WTC11 (cell line): ENCODE results near the gene TMTC2. TPM values are rescaled to one million over a fixed set of nuclear protein-coding genes. Genes with fewer than 3 reads are reported as not detected.

Experiments
- ATAC-seq: fragments of 200-7000 bp; cut with Tn5 transposase; 2 replicates; pipeline ENCODE4 v1.10.0; 2021; ENCODE audit warnings: mild to moderate bottlenecking, moderate library complexity
- CTCF ChIA-PET: fragments of 300-600 bp; sonication (Branson Sonifier 250); formaldehyde crosslinking; loops from one replicate; lab custom pipeline; 2021; ENCODE audit warnings: antibody characterized with exemption; lab: Charles Lee
- POLR2A ChIA-PET: fragments of 350-600 bp; sonication (Branson Sonifier 250); formaldehyde crosslinking; loops from one replicate; lab custom pipeline; 2021; ENCODE audit warnings: antibody characterized with exemption; lab: Charles Lee
- DNase-seq: peaks from one replicate; pipeline ENCODE4 v3.0.0; 2021; ENCODE audit warnings: low spot score
- H3K27ac Mint-ChIP-seq: 2 replicates; pipeline ENCODE4 v1.8.0; 2021; ENCODE audit warnings: mixed read lengths
- H3K27me3 Mint-ChIP-seq: 2 replicates; pipeline ENCODE4 v1.8.0; 2021; ENCODE audit warnings: low read depth, mild to moderate bottlenecking, moderate library complexity, mixed read lengths
- H3K36me3 Mint-ChIP-seq: 2 replicates; pipeline ENCODE4 v1.8.0; 2021; ENCODE audit warnings: mixed read lengths
- H3K4me1 Mint-ChIP-seq: 2 replicates; pipeline ENCODE4 v1.8.0; 2022; ENCODE audit warnings: mixed read lengths
- H3K4me3 Mint-ChIP-seq: 2 replicates; pipeline ENCODE4 v1.8.0; 2021; ENCODE audit warnings: mild to moderate bottlenecking, moderate library complexity, mixed read lengths
- H3K9me3 Mint-ChIP-seq: 2 replicates; pipeline ENCODE4 v1.8.0; 2021; ENCODE audit warnings: mixed read lengths
- ELF4 ChIP-seq: sonication (generic); formaldehyde crosslinking; IDR thresholded peaks from 2 replicates; pipeline ENCODE4 v1.8.1; 2022; ENCODE audit warnings: low read depth, mild to moderate bottlenecking, moderate library complexity, missing genetic modification reagents
- FOXK1 ChIP-seq: sonication (generic); formaldehyde crosslinking; IDR thresholded peaks from 2 replicates; pipeline ENCODE4 v1.8.0; 2022; ENCODE audit warnings: mild to moderate bottlenecking, moderate library complexity, missing genetic modification reagents
- FOXP4 ChIP-seq: sonication (generic); formaldehyde crosslinking; IDR thresholded peaks from 2 replicates; pipeline ENCODE4 v1.8.0; 2022; ENCODE audit warnings: mild to moderate bottlenecking, missing genetic modification reagents
- HMGXB4 ChIP-seq: sonication (generic); formaldehyde crosslinking; IDR thresholded peaks from 2 replicates; pipeline ENCODE4 v1.8.1; 2023; ENCODE audit warnings: mild to moderate bottlenecking, moderate library complexity, missing genetic modification reagents
- IRF2 ChIP-seq: sonication (generic); formaldehyde crosslinking; IDR thresholded peaks from 2 replicates; pipeline ENCODE4 v1.8.0; 2022; ENCODE audit warnings: low read depth, missing genetic modification reagents, borderline replicate concordance
- JAZF1 ChIP-seq: fragments of 250-450 bp; sonication (Bioruptor Pico); IDR thresholded peaks from 2 replicates; pipeline ENCODE4 v1.9.0; 2021; ENCODE audit warnings: moderate library complexity, mild to moderate bottlenecking, inconsistent platforms
- MAX ChIP-seq: sonication (generic); formaldehyde crosslinking; IDR thresholded peaks from 2 replicates; pipeline ENCODE4 v1.8.0; 2022; ENCODE audit warnings: mild to moderate bottlenecking, missing genetic modification reagents
- NFE2L1 ChIP-seq: sonication (generic); formaldehyde crosslinking; IDR thresholded peaks from 2 replicates; pipeline ENCODE4 v1.8.1; 2023; ENCODE audit warnings: missing genetic modification reagents
- NR1H2 ChIP-seq: sonication (generic); formaldehyde crosslinking; IDR thresholded peaks from 2 replicates; pipeline ENCODE4 v1.9.0; 2021; ENCODE audit warnings: mild to moderate bottlenecking, moderate library complexity, missing genetic modification reagents
- NR2C2 ChIP-seq: sonication (generic); formaldehyde crosslinking; IDR thresholded peaks from 2 replicates; pipeline ENCODE4 v1.8.0; 2022; ENCODE audit warnings: mild to moderate bottlenecking, missing genetic modification reagents
- PRRX2 ChIP-seq: fragments of 250-450 bp; sonication (Bioruptor Pico); IDR thresholded peaks from 2 replicates; pipeline ENCODE4 v1.8.0; 2021; ENCODE audit warnings: mild to moderate bottlenecking
- SMAD3 ChIP-seq: sonication (generic); formaldehyde crosslinking; IDR thresholded peaks from 2 replicates; pipeline ENCODE4 v1.8.0; 2022; ENCODE audit warnings: missing genetic modification reagents, mild to moderate bottlenecking, borderline replicate concordance
- STAT6 ChIP-seq: sonication (generic); formaldehyde crosslinking; conservative IDR thresholded peaks from 2 replicates; pipeline ENCODE4 v1.8.1; 2023; ENCODE audit warnings: mild to moderate bottlenecking, low read depth, missing genetic modification reagents, moderate library complexity
- ZBTB21 ChIP-seq: sonication (generic); formaldehyde crosslinking; IDR thresholded peaks from 2 replicates; pipeline ENCODE4 v1.8.1; 2023; ENCODE audit warnings: mild to moderate bottlenecking, missing genetic modification reagents, borderline replicate concordance
- ZMAT4 ChIP-seq: fragments of 250-450 bp; sonication (Bioruptor Pico); IDR thresholded peaks from 2 replicates; pipeline ENCODE4 v1.9.0; 2021; ENCODE audit warnings: mild to moderate bottlenecking
- ZNF138 ChIP-seq: sonication (generic); formaldehyde crosslinking; conservative IDR thresholded peaks from 2 replicates; pipeline ENCODE4 v1.8.1; 2022; ENCODE audit warnings: mild to moderate bottlenecking, moderate library complexity, missing genetic modification reagents
- ZNF416 ChIP-seq: fragments of 250-450 bp; sonication (Bioruptor Pico); IDR thresholded peaks from 2 replicates; pipeline ENCODE4 v1.9.0; 2021; ENCODE audit warnings: mild to moderate bottlenecking, inconsistent platforms
- total RNA-seq: library from RNA; stranded (reverse); gene quantifications from 3 replicates; pipeline ENCODE4 v1.2.3, GENCODE V29; 2021
- TF ChIP-seq, protein P1 (sequence below): sonication (generic); formaldehyde crosslinking; IDR thresholded peaks from 2 replicates; pipeline ENCODE4 v1.8.0; 2023; ENCODE audit warnings: mild to moderate bottlenecking, missing genetic modification reagents
- TF ChIP-seq, protein P2 (sequence below): sonication (generic); formaldehyde crosslinking; conservative IDR thresholded peaks from 2 replicates; pipeline ENCODE4 v1.8.1; 2022; ENCODE audit warnings: mild to moderate bottlenecking, missing genetic modification reagents
- TF ChIP-seq, protein P3 (sequence below): sonication (generic); formaldehyde crosslinking; IDR thresholded peaks from 2 replicates; pipeline ENCODE4 v1.8.1; 2022; ENCODE audit warnings: low read depth, mild to moderate bottlenecking, moderate library complexity, missing genetic modification reagents, borderline replicate concordance

Gene TMTC2
- total RNA-seq, 1 experiment from 2014 or later, result 6.4 TPM

DNA sequence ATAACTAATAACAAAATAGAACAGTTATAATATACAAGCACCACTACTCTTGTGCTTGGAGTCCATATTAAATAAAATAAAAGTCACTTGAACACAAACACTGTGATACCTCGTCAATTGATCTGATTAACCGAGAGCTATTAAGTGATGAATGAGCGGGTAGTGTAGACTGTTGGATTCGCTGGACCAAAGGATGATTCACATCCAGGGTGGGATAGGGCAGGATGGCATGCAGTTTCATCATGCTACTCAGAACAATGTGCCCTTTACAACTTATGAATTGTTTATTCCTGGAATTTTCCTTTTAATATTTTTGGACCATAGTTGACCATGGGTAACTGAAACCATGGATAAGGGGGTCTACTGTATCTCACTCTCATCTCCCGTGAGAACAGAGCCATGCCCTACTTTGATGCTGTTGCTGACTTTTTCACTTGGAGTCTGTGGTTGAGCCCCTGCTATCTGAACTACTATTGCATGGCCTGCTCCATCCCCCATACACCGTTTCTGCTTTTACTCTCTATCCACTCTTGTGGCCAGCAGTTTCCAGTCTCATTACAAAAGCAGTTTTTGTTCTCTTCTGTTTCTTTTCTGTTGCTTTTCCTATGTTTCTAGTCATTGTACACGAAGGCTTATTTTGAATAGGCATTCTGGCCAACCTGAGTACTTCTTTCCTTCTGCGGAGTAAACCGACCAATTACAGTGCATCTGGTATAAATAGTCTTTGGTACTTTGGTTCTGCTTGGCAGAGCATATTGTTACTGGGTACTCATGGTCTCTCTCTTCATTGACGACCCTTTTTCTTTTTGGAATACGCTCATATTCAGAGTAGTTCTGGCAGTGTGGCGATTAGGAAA lies 12.2 kb downstream of the TMTC2 start:
- H3K27ac Mint-ChIP-seq, result no peak overlapping the region
- H3K4me3 Mint-ChIP-seq, result no peak overlapping the region
- POLR2A ChIA-PET, result no interaction called here

DNA sequence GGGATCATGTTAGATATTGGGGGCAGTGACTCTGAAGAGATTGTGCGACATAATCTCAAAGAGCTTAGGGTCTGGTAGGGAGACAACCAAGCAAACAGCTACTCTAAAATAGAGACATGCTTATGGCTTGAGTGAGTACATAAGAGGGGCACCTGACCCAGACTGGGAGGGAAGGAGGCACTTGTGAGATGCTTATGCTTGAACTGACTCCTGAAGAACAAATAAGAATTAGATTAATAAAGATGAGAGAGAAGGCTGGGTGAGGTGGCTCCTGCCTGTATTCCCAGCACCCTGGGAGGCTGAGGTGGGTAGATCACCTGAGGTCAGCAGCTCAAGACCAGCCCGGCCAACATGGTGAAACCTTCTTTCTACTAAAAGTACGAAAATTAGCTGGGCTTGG lies 19.1 kb downstream of the TMTC2 start:
- no peak for ATAC-seq
- peaks cover 10% of the 10 kb centered on the region for H3K9me3 Mint-ChIP-seq
- no peaks in the 10 kb centered on the region for H3K27me3 Mint-ChIP-seq
- peaks cover 32% of the 10 kb centered on the region for H3K4me1 Mint-ChIP-seq
- H3K27ac Mint-ChIP-seq, result no peak overlapping the region
- ChIA-PET POLR2A (interaction anchor here (0.8 kb wide), 1 partner anchor 18 kb away, joined by 4 read pairs; no protein-coding TSS in a partner anchor), CTCF (no interaction called here)
- no peak overlapping the region for H3K4me3 Mint-ChIP-seq
- no peaks in the 10 kb centered on the region; the same call in 1 of the 2 replicates for H3K36me3 Mint-ChIP-seq
- no peak for DNase-seq
- TF ChIP-seq NR1H2, result no peak
- no peak for TF ChIP-seq FOXP4
- no peak for TF ChIP-seq NFE2L1
- TF ChIP-seq HMGXB4 (CRISPR knock-in tag), result no peak
- TF ChIP-seq, protein P1, sequence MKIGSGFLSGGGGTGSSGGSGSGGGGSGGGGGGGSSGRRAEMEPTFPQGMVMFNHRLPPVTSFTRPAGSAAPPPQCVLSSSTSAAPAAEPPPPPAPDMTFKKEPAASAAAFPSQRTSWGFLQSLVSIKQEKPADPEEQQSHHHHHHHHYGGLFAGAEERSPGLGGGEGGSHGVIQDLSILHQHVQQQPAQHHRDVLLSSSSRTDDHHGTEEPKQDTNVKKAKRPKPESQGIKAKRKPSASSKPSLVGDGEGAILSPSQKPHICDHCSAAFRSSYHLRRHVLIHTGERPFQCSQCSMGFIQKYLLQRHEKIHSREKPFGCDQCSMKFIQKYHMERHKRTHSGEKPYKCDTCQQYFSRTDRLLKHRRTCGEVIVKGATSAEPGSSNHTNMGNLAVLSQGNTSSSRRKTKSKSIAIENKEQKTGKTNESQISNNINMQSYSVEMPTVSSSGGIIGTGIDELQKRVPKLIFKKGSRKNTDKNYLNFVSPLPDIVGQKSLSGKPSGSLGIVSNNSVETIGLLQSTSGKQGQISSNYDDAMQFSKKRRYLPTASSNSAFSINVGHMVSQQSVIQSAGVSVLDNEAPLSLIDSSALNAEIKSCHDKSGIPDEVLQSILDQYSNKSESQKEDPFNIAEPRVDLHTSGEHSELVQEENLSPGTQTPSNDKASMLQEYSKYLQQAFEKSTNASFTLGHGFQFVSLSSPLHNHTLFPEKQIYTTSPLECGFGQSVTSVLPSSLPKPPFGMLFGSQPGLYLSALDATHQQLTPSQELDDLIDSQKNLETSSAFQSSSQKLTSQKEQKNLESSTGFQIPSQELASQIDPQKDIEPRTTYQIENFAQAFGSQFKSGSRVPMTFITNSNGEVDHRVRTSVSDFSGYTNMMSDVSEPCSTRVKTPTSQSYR (CRISPR knock-in tag), result no peak
- TF ChIP-seq, protein P2, sequence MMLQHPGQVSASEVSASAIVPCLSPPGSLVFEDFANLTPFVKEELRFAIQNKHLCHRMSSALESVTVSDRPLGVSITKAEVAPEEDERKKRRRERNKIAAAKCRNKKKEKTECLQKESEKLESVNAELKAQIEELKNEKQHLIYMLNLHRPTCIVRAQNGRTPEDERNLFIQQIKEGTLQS (CRISPR knock-in tag), result no peak
- no peak for TF ChIP-seq ELF4
- TF ChIP-seq IRF2 (CRISPR knock-in tag), result no peak
- TF ChIP-seq, protein P3, sequence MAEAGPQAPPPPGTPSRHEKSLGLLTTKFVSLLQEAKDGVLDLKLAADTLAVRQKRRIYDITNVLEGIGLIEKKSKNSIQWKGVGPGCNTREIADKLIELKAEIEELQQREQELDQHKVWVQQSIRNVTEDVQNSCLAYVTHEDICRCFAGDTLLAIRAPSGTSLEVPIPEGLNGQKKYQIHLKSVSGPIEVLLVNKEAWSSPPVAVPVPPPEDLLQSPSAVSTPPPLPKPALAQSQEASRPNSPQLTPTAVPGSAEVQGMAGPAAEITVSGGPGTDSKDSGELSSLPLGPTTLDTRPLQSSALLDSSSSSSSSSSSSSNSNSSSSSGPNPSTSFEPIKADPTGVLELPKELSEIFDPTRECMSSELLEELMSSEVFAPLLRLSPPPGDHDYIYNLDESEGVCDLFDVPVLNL, result no peak
- no peak for TF ChIP-seq JAZF1 (CRISPR knock-in tag)
- no peak for TF ChIP-seq ZNF138 (CRISPR knock-in tag)
- TF ChIP-seq PRRX2 (CRISPR knock-in tag), result no peak
- TF ChIP-seq SMAD3 (CRISPR knock-in tag), result no peak

More for the DNA sequence above, 12.2 kb downstream of the TMTC2 start:
- Mint-ChIP-seq H3K9me3 (peaks cover 7% of the 10 kb centered on the region; the same call in 1 of the 2 replicates), H3K36me3 (no peaks in the 10 kb centered on the region; the same call in 1 of the 2 replicates), H3K4me1 (peaks cover 17% of the 10 kb centered on the region), H3K27me3 (no peaks in the 10 kb centered on the region)
- TF ChIP-seq STAT6 (CRISPR knock-in tag) (no peak), ZNF416 (CRISPR knock-in tag) (no peak), ZMAT4 (CRISPR knock-in tag) (no peak), NR2C2 (CRISPR knock-in tag) (no peak), FOXK1 (no peak), ZBTB21 (CRISPR knock-in tag) (no peak), MAX (no peak)
- DNase-seq, result no peak
- ATAC-seq, result no peak
- CTCF ChIA-PET, result no interaction called here
